ENCODE results near the gene AOPEP.
A peak's percentile ranks its signal among the peaks of the same experiment; 100 is the strongest.
"Not testable (repeated sequence)": the region's sequence is repeated elsewhere in the genome, so short reads cannot be mapped to it uniquely, and the experiment has no call there.

The AOPEP gene

DNA sequence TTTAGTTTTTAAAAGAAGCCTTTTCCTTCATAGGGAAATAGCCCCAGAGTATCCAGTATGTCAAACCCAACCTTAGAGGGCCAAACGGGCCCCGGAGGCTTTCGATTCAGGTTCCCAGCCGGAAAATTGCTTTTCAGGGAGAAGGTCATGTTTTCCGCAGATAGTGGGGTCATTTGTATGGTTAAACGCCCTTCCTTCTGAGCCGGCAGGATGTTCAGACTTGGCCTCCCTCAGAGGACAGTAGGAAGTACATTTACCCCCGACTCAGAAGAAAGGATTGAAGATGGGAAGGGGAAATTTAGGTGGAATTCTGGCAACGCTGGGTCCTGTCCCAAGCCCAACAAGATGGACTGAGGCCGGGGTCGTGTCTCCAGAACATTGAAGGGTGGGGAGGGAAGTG is 195.2 kb downstream of the AOPEP start:
- DNase-seq = no peak

DNA sequence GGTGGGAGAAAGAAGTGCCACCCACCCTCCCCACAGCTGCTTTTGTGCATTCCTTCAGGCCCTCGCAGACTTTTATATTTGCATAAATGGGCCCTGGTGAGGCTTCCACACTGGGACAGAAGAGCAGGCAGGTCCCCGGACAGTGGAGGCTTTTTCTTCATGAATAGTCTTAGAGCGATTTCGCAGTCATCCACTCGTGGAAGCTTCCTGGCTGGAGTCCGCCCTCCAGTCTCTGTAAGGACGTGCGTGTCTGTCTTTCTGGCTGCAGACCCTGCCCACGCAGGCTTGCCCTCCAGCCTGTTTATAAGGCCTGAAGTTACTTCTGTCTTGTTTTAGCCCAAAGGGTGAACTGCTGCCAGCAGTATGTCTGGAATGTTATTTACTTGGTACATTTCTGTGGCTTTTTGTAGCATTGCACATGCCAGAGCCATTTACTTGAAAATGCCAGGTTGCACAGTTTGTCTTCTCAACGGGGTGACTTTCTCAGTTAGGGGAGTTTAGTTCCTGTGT is 195.7 kb downstream of the AOPEP start:
- no peak for DNase-seq

- DNase-seq = no peak
Observed at GRCh38 chr9:94922691-94923107, 196.2 kb downstream of the AOPEP start.

DNA sequence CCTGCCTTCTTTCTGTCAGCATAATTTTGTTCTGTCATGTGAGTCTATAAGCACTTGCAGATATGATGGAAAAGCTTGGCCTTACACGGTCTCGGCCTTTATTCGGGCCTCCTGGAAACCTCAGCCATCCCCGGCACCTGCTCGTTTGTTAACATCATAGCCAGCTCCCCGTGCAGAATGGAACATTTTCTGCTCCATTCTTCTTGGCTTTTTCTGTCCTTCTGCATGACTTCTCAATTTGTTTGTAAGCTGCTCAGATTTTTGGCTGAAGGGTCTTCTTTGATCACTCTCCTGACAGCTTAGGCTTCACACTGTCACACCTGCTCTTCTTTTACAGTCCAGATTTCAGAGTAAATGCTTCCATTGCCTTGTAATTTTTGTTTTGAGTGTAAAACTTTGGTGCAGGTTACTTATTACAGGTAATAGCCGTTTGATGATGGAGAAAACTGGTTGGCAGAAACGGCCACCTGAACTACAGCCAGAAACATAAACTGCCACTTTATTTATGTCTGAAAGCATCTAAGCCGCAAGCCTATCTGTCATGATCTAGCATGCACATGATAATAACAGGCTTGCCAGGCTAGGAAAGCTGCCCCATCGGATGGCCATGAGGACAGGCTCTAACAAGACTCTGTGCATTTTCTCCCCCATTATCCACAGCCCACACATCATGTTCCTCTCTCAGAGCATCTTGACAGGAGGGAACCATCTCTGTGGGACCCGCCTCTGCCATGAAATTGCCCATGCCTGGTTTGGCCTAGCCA is 197.0 kb downstream of the AOPEP start:
- no peak for DNase-seq

- DNase-seq = no peak
Observed at GRCh38 chr9:94925751-94926430, 199.4 kb downstream of the AOPEP start.

- no peak for DNase-seq
Observed at GRCh38 chr9:94926431-94926800, 199.9 kb downstream of the AOPEP start.

- no peak for DNase-seq
Observed at GRCh38 chr9:94927048-94927761, 200.7 kb downstream of the AOPEP start.

DNA sequence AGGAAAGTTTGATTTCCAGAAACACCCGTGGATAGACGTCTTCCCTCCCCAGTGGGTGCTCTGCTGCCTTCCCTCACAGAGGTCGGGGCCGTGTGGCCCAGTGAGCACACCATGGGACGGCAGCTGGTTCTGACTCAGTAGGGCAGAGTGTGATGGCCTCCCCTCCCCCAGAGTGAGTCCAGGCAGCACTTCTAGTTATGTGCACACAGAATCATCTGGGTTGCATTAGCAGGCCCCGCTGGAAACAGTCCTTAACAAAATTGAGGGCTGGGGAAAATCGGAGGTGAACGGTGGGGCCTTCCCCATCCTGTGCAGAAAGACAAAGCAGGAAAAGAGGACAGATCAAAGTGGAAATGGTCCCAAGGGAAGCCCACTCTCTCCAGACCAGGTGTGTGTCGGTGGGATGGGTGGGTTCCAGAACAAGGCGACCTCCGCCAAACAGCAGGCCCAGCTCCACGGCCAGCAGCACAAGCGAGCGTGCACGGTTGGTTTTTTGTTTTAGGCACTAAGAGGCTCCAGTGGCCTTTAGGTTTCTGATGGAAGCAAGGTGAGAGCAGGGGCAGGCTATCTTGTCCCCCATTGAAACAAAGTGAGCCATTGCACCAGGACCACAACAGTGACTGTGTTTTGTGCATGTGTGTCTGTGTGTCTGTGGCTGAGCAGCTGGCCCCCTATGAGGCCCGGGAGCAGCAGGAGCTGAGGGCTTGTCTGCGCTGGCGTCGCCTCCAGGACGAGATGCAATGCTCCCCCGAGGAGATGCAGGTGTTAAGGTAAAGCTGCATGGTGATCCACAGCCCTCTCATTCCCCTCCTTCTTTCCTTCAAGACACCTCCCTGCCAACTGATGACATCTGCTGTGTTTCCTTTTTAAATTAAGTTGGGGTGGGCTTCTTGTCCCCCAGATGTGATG is 201.5 kb downstream of the AOPEP start:
- no peak for DNase-seq

- no peak for DNase-seq
Observed at GRCh38 chr9:94928691-94929368, 202.3 kb downstream of the AOPEP start.

- DNase-seq = no peak
Observed at GRCh38 chr9:94929369-94929756, 202.9 kb downstream of the AOPEP start.

DNA sequence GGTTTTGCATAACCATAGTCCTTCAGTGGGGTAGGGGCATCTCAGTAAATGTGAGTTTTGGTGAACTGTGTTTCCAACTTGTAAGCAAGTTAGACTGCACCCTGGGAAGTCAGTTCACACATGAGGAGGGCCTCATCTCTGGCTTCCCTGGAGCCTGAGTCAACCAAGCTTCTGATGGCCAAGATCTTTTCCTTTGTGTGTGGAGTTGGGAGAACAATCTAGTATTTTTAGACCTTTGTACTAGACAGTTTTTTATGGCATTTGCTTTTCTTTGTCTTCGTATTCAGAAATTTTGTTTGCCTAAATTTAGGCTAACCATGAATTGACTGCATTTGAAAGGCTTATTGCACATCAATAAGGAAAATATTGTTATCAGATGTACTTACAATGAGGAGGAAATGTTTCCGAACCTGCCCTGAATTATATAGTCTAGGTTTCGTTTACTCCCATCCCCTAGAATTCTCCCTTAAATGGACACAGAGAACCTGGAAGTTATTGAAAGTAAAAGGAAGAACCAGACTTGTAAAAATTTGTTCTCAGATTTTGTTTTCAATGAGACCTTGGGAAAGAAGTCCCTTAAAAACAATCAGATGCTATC is 204.6 kb downstream of the AOPEP start:
- DNase-seq = no peak

GRCh38 chr9:94931740-94932139 is 205.2 kb downstream of the AOPEP start:
- DNase-seq = no peak

DNA sequence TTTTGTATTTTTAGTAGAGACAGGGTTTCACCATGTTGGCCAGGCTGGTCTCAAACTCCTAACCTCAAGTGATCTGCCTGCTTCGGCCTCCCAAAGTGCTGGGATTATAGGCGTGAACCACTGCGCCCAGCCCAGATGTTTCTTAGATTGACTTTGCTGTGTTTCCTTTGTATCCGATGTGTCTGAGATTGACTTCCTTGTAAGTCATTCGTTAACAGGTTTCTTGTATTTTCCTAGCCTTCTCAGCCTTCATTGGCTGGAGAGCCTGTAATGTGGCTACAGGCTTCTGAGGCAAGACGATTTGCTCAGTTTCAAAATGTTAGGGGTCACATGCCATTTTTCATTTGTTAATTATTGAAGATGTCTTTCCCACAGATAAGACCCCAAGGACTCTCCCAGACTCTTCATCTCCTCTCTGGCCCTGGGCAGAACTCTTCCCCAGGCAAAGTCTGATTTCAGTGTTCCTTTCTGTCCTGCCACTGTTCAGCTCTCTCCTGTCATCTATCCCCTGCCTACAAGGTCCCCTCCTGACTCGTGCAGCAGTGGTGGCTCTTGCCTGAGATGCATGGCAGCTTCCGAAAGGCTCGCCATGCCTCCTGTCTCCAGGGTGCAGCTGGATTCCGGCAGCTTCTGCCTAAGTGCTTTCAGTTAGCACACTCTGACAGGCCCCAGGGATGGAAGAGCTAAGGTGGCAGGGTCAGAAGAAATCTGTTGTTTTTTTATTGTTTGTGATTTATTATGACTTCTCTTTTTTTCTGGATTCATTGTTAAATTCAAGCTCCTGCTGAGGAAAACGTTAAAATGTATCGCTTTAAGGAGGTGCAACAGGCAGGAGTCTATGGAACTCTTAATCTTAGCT is 206.4 kb downstream of the AOPEP start:
- DNase-seq = no peak

GRCh38 chr9:94933511-94933828 is 207.0 kb downstream of the AOPEP start:
- no peak for DNase-seq

DNA sequence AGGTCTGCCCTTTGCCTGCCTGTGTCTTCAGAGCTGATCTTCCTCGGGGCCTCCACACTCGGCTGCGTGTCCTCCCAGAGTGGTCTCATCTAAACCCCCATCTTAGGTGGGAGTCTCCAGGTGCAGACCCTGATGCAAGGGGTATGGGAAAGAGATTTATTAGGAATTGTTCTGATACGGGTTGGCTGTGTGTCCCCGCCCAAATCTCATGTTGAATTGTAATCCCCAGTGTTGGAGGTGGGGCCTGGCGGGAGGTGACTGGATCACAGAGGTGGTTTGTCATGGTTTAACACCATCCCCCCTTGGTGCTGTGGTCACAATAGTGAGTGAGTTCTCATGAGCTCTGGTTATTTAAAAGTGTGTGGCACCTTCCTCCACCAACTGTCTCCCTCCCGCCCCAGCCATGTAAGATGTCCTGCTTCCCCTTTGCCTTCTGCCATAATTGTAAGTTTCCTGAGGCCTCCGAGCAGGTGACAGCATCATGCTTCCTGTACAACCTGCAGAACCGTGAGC is 208.4 kb downstream of the AOPEP start:
- DNase-seq = no peak

- no peak for DNase-seq
Observed at GRCh38 chr9:94935396-94935795, 208.9 kb downstream of the AOPEP start.

DNA sequence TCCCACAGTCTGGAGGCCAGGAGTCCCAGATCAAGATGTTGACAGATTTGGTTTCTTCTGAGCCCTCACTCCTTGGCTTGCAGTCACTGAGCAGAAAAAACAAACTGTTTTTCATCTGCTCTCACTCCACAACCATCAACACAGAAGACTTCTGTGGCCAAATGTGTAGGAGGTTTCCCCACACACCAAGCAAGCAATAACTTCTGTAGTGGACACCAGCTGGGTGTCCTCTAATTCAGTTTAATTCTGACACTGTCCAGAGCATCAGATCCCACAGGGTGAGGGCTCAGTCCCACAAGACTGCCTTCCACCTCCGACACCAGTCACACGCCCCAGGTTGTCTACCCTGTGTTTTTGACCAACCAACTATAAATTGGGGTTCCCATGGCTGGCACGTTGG is 209.9 kb downstream of the AOPEP start:
- no peak for DNase-seq

DNA sequence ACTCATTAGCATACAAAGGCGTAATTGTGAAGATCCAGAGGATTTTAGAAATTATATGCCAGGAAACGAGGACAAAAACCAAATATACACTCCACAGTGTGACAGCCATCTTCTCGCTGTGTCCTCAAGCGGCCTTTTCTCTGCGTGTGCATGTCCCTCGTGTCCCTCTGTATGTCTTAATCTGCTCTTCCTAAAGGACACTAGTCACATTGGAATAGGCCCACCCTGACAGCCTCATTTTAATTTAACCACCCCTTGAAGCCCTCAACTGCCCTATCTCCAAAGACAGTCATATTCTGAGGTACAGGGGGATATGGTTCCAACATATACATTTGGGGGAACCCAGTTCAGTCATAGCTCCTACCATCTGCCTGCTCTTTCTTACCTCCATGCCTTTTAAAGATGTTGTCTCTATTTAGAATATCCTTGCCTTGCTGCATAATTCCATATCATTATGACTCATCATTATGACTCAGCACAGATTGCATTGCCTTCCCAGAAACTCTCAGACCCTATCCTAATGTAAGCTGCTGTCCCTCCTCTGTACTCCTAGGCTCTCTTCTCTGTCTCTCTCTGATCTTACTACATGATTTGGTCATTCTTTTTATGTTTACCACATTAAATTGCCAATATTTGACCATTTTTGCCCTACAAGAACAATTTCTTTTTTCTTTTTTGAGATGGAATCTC is 210.9 kb downstream of the AOPEP start:
- DNase-seq = peak; percentile 12

DNA sequence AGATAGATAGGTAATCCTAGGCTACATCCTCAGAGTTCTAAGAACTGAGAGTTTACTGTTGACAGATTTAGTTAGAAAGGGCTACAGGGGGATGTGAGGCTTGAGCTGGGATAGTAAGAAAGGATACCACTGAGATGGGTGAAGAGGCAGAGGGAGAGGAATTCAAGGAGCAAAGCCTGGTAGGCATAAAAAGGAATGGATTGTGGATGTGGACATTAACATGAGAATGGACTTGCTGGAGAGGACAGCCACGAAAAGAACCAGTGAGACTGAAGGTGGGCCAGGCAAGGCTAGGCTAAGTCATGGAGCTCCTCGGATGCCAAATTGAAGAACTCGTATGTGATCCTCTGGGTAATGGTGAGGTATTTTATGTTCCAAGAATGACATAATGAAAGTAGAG is 211.9 kb downstream of the AOPEP start:
- DNase-seq = no peak

GRCh38 chr9:94940296-94940695 is 213.8 kb downstream of the AOPEP start:
- DNase-seq = not testable (repeated sequence)

Measured in activated CD4-positive, alpha-beta T cell treated with anti-CD3 and anti-CD28 coated beads, Interleukin-10, Interleukin-2, amounts not matched to agents 100 ng/mL and 50 ng/mL, durations not matched to agents 16 hours and 8 hours (primary cell).